HG03066 (cell line): ENCODE results near the gene STIMATE.

ENCODE experiments used
- ATAC-seq: cut with Tn5 transposase; IDR thresholded peaks from one replicate; pipeline ENCODE4 v1.9.1; 2021; ENCODE audit warnings: low read depth; ENCODE audit not compliant: unreplicated experiment

The STIMATE gene

DNA sequence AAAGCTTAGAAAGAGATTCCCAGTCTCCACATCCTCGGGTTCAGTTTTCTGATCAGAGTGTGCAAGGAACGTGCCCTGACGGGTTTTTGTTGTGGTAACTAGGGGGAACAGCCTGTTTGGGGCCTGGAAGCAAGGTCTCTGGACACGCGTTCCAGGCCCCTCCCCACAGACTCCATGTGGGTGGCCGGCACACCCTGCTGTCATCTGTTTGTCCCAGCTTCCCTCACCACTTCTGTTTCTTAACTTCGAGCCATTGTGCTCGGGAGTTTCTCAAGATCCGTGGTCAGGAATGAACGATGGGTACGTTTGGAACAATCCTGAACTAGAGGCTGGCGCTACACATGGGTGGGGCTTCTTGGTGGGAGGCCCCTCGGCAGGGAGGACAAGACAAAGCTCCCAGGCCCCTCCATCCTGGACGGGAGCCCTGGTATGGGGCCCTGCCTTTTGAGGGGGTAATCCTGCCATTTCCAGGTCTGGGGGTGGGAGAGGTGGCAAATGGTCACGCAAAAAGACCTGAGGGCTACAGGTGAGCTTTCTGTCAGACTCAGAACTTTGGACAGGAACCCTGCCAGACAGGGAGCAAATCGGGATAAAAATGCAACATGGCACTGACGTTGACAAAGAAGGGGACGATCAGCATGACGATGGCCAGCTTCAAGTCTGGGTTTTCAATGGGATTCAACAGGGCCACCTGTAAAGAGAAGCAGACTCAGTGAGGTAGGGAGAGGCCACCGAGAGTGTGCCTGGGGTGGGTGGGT lies 54.1 kb downstream of the STIMATE start:
- no peak for ATAC-seq

DNA sequence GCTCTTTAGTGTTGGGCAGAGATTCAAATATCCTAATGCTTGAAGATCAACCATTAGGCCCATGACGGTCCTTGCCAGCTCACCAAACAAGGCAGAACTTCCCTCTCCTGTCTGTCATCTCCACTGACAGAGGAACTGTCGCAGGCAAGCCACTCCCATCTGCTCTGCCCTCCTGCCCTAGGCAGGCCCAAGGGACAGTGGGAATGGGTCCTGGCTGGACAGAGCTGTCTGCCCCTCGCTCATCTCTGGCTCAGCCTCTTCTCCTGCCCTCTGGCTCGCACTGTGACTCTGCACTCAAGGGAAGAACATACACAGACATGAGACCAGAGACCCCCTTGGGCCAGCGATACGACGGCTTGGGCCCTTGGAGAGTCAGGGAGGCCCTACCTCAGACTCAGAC lies 54.9 kb downstream of the STIMATE start:
- no peak for ATAC-seq

DNA sequence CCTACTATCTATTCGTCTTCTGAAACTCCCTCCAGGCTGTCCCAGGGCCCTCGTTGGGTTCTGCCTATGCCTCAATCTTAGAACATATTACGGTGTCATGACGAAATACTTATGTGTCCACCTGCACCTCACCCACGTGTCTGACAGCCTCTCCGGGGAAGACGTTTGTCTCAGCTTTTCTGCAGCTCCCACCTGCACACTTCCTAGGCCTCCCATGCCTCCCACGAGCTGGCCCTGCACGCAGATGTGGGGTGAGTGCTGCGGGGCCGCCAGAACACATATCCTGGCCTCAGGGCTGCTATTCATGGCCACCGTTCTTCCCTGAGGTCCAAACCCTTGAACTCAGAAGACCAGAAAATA lies 55.4 kb downstream of the STIMATE start:
- no peak for ATAC-seq

DNA sequence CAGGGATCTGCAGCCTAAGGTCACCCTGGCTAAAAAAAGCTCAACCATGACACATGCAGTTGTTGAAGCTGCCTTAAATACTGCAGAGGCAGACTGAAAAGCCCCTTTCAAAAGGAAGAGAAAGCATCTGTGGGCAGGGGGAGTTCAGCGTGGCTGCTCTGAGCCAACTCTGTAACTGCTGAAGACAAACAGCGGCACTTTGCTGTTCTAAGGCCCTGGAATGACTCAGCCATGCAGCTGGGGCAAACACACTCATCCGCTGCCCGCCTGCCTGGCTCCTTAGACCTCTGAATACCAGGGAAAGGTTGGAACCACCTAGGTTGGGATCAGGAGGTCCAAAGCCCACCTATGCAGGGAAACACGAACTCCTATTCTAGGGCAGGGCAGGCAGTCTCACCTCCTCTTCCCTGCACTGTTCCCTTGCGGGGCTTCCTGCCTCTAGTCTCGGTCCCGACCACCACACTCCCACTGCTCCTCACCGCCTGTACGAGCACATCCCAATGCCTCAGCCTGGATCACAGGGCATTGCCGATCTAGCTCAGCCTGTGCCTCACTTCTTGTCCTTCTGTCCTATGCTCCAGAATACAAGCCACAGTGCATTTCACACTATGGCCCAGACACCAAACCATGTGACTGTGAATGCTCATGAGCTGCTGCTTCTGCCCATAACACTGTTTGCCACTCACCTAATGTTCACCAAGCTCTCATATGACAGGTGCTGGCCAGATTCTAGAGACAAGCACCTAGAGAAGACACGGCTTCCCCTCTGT lies 56.0 kb downstream of the STIMATE start:
- ATAC-seq: no peak

DNA sequence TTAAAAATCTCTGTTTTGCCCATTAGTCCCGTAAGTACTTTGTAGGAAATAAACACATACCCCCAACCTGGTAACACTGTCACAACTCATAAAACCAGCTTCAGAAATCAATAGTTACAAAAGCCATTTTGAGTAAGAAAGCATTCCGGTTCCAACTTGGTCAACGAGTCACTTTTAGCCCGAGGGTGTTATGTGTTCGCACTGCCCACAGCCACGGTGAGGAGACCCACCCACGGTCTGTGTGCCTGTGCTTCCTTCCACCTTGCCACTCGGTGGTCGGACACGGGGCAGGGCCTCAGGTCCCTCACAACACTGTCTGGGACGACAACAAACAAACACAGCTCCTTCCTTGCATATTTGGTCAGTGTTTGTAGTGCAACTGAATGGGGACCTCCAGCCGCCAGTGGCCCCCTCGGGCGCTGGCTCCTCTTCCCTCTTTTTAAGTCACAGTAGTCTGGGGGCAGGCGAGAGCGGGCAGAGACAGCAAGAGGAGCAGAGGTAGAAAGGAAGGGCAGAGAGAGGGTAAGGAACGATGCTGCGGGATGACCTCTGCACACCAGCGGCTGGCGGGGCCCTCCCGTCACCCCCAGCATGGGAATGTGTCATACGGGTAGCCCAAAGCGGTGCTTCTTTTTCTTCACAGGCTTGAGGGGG lies 57.3 kb downstream of the STIMATE start:
- no peak for ATAC-seq

DNA sequence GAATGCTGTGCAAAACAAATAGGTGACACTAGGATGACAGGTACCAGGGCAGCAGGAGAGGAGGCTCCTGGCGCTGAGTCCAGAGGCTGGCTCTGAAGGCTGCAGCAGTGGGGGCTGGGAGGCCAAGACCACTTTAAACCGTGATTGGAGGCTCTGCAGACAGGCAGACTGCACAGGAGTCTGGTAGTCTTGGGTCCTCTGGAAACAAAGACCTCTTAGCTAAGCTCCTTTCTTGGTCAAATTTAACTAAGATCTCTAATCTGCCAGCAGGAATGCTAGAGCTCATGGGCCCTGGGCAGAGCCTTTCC lies 58.1 kb downstream of the STIMATE start:
- no peak for ATAC-seq

- ATAC-seq: no peak
These were observed 58.6 kb downstream of the STIMATE start for GRCh38 chr3:52838561-52839267.

DNA sequence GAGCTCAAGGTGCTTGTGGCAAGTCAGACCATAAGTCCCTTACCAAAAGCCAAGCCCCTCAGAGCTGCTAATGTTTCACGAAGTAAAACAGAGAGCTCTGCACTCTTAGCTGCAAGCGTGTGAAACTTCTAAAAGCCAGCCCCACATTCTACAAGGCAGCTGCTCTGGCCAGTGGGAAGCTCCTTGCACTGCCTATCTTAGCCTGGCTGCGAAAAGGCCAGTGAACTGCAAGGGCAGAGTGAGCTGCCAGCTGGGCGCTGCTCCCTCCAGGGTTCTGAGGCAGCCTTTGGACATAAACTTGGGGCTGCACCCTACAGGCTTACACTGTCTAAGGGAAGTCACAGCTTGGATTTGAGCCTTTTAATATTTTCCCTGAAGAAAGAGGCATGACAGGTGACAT lies 60.4 kb downstream of the STIMATE start:
- ATAC-seq: no peak

DNA sequence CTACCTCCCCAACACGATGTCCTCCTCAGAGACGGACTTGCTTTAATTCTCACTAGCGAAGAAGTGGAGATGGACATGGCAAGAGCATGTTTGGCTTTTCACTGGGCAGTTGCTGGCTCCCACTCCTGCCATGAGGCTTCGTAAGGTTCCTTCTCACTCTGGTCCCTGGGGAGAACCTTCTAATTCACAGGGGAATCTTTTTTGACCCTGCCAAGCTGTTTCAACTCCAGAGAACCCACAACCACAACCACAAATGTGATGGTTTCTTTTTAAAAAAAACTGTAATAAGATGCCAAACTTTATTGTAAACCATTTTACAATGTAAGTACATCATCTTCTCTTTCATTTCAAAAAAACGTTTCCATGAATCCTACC lies 60.9 kb downstream of the STIMATE start:
- no peak for ATAC-seq

DNA sequence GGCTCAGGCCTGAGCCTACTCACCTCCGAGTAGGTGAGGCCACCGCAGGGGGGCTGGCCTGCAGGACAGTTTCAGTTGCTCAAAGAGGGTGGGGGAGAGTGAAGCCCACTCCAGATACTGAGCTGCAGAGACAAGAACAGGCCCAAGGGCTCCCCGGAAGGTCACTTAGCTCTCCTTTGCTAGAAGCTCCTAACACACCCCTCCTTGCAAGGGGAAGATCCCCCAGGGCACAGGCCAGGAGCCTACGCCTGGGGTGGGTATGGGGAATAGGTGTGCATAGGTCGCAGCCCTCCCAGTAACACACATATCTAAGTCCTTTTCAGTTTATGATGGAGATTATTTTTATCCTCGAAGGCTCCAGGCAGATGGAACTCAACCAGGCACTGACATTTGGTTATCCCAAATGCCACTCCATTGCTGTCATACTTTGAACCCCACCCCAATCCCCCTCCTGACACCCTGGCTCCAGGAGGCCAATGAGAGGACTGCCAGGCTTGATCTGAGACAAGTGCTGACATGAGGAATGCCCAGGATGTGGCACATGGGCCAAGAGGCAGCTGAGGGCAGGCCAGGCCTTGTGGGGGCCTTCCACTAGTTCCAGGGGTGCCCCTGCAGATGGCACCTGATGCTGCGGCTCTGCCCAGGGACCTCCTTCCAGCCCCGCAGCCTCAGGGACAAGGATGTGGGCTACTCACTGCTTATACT lies 61.4 kb downstream of the STIMATE start:
- ATAC-seq: no peak

- ATAC-seq: no peak
These were observed 62.4 kb downstream of the STIMATE start, which contains the start of gene MUSTN1 for GRCh38 chr3:52834871-52835501. Gene MUSTN1 (minus strand): TSS chr3:52835019. CDS start chr3:52834948, 71 bp downstream.

- ATAC-seq: no peak
These were observed 64.1 kb downstream of the STIMATE start for GRCh38 chr3:52833202-52833601.

DNA sequence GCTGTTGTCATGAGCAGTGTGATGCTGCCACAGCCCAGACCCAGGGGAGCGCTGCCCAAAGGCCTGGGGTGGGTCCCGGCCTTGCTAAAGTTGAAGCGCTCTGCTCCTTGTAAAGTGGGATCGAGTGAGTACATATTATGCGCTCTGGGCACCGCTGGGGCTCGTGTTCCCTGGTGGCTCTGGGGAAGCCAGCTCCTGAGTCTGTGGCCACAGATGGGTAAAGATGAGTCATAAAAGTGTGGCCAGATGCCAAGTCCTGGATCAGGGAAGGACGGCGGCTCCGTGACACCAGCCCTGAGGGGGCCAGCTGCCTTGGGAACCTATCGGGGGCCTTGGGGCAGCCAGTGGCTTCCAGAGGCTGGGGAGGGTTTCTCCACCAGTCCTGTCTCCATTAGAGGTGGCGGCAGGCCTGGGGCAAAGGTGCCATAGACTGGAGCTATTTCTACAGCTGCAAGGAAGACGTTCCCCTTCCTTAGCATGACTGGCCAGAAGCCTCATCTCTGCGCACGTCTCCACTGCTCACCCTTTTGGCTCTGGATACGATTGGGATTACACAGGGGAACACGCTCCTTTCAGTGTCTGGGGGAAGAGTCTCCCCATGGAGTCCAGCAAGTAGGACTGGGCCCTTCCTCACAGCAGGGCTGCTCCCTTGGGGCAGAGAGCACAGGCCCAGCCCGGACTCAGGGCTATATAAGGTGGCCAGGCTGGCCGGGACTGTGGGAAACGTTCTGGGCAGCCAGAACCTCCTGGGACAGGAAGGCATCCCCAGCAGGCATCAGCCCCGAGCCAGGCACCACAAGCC lies 65.6 kb downstream of the STIMATE start:
- ATAC-seq: no peak

GRCh38 chr3:52830535-52831258 lies 66.7 kb downstream of the STIMATE start, which contains the start of gene ITIH4:
Gene ITIH4 (minus strand): TSS chr3:52830672. CDS start chr3:52830642, 30 bp downstream.
- ATAC-seq: no peak

GRCh38 chr3:52829906-52830463 lies 67.4 kb downstream of the STIMATE start:
- no peak for ATAC-seq

GRCh38 chr3:52829482-52829881 lies 67.9 kb downstream of the STIMATE start:
- ATAC-seq: no peak

DNA sequence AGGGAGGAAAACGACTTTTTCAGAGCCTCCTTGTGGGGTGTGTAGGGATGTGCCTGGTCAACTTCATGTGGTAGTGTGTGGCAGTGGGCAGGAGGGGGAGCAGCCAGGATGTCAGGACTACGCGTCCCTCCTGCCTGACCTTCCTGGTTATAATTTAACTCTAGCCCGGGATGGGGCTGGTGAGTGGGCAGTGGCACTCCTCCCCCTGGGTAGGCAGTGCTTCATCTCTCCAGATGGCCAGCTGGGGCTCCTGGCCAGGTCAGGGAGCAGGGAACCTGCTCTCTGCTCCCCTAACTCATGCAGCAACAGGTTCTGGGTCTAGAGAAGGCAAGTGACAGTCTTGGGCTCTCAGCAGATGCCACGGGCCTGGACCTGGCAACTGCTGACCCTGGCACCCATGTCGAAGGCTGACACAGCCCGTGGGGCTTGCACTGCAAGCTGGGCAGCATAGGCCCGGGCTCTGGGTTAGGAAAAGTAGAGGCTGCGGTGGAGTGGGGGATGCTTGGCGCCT lies 69.4 kb downstream of the STIMATE start:
- no peak for ATAC-seq

- no peak for ATAC-seq
These were observed 69.9 kb downstream of the STIMATE start for GRCh38 chr3:52827441-52827840.
